Suprapubic skin (tissue), 2 donors: Measurements from ENCODE around the gene FLII.

ENCODE experiments used
- EP300 ChIP-seq: sonication (generic); formaldehyde crosslinking; IDR thresholded peaks from one replicate; pipeline ENCODE4 v1.6.1; 2017; ENCODE audit warnings: antibody characterized with exemption
- POLR2A ChIP-seq, 2 donors: fragments of 450-650 bp; IDR thresholded peaks; one replicate each; pipeline ENCODE4 v1.6.1; 2017; ENCODE audit warnings: antibody characterized with exemption in 2 of 2, mild to moderate bottlenecking in 2 of 2, moderate library complexity in 2 of 2

DNA sequence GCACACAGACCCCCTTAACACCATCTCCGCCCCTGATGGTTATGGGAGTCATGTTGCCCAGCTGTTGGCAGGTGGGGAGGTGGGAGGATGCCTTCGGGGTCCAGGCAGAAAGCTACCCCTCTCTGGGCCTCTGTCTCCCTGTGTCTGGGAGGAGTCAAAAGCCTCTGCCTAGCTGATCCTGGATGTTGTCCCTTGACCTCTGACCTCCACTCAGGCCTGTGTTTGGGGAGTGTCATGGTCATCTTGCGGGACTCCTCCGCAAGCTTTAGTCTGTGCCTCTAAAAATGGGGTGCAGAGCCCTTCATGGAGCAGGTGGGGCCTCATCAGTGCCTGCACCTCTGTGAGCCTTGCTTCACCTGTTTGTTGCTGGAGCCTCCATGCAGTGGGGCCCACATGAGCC lies 29.3 kb downstream of the FLII start:
- TF ChIP-seq POLR2A (IDR thresholded peaks at IDR 0.05) (no peak), EP300 (no peak)
